GM19023 (cell line): Measurements from ENCODE around the gene CD99.

ENCODE experiments used
- ATAC-seq: cut with Tn5 transposase; IDR thresholded peaks from one replicate; pipeline ENCODE4 v1.9.1; 2021; ENCODE audit warnings: mild to moderate bottlenecking, moderate library complexity; ENCODE audit not compliant: unreplicated experiment

The CD99 gene, protein sequence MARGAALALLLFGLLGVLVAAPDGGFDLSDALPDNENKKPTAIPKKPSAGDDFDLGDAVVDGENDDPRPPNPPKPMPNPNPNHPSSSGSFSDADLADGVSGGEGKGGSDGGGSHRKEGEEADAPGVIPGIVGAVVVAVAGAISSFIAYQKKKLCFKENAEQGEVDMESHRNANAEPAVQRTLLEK

DNA sequence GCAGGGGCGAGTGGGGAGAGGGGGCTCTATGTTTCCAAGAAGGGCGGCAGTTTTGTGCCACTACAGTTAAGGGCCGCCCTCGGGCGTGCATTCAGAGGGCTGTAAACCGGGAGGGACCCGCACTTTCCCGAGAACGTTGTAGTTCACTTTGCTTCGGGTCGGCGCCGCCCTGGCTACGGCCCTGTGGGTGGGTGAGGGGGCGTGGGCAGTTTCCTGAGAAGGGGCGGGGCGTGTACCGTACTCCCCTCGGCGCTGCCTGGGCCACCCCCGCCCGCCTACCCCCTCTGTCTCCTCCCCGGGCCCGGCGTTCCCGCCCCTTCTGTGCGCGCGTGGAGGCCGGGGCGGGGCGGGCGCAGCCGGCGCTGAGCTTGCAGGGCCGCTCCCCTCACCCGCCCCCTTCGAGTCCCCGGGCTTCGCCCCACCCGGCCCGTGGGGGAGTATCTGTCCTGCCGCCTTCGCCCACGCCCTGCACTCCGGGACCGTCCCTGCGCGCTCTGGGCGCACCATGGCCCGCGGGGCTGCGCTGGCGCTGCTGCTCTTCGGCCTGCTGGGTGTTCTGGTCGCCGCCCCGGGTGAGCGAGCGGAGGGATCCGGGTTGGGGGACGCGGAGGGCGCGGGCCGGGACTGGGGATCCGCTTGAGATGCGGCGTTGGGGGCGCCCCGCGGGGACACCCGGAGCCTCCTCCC, at the start of gene CD99:
Gene CD99, plus strand, starts transcription at position 440 of the 687 bp plus-strand sequence. Its CDS starts 66 bp downstream, at position 506.
- ATAC-seq: peak; percentile 92

DNA sequence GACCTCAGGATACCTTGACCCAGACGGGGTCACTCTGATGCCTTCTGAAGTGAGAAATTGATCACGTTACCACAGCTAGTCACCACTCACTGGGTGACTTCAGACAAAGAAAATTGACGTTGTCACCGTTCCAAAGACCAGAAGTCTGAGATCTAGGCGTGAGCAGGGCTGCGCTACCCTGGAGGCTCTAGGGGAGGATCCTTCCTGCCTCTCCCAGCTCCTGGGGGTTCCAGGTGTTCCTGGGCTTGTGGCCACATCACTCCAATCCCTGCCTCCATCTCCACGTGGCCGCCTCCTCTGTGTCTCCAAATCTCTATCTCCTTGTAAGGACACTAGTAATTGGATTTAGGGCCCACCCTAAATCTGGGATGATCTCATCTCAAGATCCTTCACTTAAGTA, 48.9 kb upstream of the CD99 start:
- no peak for ATAC-seq

DNA sequence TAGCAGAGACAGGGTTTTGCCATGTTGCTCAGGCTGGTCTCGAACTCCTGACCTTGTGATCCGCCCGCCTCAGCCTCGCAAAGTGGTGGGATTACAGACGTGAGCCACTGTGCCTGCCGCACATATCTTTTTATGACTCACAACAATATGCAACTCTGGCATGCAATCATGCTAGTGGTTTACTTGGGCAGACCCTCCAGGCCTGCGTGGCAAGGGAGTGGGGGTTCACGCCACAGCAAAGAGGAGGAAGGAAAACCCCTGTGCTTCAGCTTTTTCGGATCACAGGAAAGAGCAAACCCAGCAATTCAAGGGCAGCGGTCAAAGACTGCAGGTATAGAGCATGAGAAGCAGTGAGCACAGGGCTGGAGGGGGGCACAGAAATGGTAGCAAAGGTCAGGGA, 48.3 kb upstream of the CD99 start:
- ATAC-seq: no peak

DNA sequence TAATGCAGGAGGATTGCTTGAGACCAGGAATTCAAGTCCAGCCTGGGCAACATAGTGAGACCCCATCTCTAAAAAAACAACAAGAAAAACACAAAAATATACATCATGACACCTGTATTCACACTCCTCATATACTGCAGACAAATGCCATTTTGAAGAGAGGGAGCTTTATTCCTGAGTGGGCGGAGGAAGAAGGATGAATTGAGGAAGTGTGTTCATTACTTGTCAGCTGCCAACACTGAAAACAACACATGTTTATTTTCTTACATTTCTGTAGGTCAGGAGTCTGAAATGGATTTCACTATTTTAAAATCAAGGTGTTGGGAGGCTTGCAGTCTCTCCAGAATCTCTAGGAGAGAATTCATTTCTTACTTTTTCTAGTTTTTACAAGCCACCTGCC, 47.2 kb upstream of the CD99 start:
- no peak for ATAC-seq

DNA sequence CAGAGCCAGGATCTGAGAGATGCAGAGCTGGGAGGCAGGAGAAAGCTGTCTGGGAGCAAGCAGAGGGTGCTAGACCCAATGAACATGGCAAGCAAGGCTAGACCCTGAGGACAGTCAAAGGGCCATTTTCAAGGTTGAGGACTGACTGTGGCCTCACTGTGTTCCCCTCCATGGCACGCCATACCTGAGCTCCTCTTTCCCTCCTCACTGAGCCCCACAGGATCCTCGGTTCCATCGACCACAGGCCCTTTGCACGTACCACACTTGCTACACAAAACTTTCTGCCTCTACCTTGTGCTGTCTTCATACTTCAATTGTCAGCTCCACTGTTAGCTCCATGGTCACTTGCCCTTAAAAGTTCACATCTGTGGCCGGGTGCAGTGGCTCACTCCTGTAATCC, 45.5 kb upstream of the CD99 start:
- no peak for ATAC-seq

DNA sequence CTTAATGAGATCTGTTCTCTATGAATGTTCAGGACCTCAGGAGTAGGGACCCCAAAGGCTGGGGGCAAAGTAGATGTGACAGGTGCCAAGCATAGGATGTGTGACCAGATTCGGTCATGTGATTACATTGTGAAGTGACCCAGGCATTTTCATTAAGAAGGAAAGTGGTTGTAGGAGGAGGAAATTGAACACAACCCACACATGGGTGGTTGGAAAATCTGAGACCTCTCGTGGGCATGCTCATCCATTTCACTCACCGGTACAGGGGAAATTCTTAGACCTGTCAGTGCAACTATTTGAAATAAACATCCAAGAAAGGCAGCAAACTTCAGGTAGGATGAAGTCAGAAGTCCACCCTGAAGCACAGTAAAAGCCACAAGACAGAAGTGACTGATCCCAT, 43.5 kb upstream of the CD99 start:
- ATAC-seq: no peak

DNA sequence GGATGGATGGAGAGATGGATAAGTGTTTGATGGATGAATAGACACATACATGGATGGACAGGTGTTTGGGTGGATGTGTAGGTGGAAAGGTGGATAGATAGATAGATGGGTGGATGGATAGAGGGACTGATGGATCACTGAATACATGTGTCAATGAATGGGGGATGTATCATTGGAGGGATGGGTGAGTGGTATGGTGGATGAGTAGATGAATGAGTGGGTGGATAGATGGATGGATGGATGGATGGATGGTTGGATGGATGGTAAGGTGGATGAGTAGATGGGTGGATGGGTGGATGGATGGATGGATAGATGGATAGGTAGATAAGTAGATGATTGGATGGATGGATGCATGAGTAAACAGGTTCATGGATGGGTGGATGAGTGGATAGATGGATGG, 41.1 kb upstream of the CD99 start:
- ATAC-seq: no peak

DNA sequence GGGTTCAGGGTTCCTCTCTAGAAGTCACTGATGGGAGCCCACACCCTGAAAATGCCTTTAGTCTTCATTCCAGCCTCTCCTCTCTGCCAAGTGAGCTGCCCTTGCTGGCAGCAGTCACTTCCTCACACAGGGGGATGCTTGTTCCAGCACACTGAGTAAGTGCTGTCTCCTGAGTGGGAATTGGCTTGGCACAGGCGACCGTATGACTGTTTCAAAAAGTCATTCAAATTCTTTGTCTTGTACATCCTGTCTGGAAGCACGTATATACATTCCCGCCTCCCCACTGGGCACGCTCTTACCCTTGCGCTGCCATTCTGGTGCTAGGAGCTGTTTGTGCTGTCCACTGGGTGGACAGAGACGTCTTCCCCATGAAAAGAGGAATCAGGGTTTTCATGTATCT, 40.2 kb upstream of the CD99 start:
- ATAC-seq: no peak

DNA sequence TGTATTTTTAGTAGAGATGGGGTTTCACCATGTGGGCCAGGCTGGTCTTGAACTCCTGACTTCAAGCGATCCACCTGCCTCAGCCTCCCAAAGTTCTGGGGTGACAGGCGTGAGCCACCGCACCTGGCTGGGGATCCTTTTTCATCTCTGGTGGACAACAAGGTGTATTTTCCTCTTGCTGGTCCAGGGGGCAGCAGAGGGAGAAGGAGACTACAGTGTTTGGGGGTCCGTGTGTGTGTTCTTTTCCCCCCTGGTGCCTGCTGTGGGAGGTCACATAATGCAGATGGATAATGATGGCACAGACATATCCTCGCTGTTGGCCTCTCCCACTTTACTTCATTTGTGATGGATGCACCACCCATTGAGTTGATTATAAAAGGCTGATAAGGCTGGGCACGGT, 39.0 kb upstream of the CD99 start:
- no peak for ATAC-seq

DNA sequence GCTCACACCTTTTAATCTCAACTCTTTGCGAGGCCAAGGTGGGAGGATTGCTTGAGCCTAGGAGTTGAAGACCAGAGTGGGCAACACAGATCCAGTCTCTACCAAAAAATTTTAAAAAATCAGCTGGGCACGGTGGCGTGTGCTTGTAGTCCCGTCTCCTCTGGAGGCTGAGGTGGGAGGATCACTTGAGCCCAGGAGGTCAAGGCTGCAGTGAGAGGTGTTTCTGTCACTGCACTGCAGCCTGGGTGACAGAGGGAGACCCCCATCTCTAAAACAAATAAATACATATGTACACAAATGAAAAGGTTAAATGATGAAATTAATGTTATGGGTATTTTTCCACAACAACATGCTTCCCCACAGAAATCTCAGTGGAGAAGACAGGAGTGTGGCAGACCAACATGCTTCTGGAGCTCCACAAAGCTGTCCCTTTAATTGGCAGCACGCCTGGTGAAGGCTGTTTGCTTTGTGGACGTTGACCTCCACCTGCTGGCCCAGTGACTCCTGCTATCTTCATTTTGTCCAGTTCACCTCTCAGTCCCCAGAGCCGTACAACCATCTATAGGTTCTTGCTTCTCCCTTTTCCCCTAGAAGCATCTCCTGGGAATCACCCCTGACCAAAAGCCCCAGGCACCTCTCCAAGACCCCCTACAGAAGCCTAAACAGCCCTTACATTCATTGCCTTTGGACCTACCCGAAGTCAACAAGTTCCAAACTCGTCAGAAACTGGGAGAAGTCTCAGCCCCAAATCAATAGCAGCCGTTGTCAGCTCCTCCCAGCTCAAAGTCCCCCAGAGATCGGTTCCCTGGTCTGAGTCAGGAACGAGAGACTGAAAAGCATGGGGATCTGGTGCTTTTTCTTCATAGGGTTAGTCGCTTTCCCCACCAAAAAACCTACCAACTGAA, 36.4 kb upstream of the CD99 start:
- ATAC-seq: no peak

DNA sequence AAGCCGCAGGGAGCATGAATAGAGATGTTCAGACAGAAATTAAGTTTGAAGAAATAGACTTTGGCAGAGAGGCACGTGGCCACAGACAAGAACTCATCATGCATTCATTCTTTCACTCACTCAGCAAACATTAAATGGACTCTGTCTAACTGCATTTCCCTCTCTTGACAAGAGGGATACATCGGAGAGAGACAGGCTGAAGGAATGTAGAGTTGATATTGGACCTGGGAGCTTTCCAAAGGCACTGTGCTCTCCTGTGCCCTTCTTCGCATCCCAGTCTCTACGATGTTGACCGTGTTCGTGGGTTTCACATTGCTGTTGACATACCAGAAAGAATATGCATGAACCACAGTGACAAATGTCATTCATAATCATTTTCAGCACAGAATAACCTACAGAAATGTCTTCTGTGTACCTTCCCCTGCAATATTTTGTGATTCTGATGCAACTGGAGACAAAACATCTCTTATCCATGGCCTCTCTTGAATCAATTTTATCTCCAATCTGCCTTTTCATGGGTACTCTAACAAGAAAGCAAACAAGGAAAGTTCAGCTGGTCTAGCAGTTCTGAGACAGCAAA, 34.7 kb upstream of the CD99 start:
- ATAC-seq: no peak

DNA sequence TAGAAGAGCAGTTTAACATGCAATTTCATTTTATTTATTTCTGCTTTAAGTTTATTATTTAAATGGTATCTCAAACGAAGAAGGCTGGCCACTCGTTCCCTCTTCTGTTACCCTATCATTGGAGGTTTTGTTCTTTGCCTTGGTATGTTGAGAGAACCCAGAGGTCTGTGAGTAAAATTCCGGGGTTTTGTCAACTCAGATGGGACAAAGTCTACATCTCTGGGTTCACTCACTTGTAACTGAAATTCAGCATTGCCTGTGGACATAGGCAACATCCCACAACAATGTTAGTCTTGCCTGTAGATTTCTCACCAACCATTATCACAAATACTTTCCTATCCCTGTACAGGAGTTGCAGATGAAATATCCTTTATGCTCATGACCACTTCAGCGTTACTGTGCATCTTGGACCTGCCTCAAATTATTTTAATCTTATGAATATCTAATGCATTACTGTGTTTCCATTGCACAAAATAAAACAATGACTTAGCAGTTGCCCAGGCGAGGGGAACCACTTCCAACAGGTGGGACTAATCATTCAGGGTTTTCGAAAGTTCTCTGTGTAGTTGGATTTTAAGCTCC, 33.5 kb upstream of the CD99 start:
- no peak for ATAC-seq

DNA sequence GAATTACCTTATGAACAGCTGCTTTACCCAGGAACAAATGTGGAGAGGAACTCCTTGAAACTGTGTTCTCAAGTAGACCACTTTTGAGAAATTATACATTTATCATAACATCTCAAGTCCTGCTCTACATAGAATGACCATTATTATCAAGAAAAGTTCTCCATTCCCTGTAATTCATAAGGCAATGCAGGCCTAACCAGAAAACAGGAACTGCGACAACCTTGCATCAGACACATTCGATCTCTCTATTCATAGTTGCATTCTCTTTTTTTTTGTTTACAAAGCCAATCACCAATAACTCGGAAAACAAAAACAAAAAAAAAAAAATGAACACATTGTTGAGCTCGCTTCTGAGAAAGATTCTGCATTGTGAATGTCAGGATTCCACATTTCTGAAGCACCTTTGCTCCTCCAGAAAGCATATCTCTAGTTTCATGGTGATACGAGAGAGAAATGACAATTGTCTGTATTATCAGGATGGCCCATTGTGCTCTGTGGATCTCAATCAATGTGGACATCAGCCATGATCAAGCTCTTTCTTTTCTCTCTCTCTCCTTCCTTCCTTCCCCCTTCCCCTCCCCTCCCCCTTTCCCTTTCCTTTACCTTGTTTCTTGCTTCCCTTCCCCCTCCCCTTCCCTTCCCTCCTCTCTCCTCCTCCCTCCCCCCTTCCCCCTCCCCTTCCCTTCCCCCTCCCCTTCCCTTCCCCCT, 32.4 kb upstream of the CD99 start:
- no peak for ATAC-seq

DNA sequence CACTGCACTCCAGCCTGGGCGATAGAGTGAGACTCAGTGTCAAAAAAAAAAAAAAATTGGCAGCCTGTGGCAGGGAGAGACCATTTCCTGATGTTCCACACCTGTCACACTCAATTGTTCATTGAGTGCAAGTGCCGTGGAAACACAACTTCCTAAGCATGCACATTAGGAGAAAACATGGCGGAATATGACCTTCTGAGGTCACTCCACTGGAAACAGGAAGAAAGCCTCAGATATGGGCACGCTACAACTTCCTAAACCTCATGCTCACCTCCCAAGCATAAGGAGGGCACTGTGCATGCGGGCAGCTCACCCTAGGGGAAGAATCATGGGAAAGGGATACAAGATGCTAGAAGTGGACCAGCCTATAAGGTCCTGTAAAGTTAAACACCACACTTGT, 28.5 kb upstream of the CD99 start:
- no peak for ATAC-seq

DNA sequence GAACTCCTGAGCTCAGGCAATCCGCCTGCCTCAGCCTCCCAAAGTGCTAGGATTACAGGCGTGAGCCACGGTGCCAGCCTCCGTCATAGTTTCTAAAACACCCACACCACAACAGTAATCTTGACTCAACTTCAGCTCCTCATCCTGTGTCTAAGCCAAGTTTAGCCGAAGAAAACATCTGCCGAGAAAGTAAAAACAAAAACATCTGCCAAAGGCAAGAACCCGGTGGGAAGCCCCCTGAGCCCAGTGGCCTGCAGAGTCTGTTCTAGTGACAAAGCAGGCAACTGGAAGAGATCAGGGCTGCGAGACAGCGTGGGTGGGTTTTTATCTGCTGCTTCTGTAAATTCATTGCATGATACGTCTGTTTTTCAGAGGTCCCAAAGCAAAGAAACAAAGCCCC, 26.6 kb upstream of the CD99 start:
- no peak for ATAC-seq

DNA sequence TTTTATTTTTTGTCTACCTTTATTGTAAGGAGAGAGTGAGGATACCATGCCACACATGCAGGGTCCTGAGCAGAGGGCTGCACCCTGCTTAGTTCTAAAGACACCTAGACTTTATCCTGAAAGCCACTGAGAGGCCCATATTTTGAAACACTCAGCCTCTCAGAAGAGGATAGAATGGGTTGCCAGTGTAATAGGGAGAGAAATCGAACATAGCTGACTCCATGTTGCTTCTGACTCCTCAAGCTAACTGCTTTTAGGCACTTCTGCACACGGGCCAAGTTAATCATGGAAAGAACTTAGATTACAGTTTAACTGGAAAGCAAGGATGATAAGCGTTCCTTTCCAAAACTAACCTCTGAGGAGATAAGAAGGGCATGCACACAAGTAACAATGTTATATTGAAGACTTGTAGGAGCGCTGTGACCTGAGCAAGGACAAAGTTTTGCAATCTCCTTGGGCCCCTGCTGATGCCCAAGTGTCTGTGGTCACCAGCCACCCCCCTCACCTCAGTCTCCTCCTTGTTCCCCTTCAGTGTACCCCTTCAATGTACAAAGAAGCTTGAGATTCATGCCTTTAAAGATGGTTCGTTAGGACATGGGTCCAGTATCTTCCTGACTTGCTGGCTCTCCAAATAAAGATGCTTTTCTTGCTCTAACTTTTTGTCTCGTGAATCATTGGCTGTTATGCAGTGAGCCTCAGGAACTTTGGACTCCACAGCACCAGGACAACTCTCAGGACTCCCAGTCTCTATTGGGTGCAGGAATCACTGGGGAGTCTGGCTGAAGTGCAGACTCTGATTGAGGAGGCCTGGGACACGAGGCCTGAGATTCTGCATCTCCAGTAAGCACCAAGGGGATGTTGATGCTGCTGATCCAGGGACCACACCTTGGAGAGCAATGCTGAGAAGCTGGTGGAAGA, 25.4 kb upstream of the CD99 start:
- no peak for ATAC-seq

DNA sequence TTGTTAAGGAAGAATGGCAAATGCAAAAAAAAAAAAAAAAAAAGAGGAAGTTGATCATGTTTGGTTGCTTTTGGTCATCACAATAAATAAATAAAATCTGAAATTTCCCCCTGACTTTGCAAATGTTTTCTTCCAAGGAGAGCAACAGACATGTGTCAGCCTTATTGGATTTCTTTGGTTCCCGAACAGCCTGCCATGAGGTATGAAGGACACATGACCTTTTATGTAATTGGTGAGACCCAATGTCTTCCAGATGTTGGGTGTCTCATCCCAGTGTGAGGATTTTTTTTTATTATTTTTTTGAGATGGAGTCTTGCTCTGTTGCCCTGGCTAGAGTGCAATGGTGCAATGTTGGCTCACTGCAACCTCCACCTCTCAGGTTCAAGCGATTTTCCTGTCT, 24.6 kb upstream of the CD99 start:
- ATAC-seq: no peak

DNA sequence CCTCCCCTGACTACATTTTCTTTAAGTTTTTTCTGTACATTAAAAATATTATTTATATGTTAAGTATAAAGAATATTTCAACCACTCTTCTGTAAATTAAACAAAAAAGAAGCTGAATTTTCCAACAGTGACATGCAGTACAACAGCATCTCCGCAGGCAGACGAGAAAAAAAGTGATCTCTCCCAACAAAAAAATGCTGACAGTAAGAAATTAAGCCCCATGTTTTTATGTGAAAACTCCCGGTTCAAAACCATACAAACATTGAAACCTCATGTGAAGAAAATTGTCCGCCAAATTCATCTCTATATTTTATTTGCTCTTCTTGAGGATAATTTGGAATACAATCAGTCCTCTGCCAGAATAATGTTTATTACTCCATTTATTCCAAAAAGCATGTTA, 20.1 kb upstream of the CD99 start:
- no peak for ATAC-seq

DNA sequence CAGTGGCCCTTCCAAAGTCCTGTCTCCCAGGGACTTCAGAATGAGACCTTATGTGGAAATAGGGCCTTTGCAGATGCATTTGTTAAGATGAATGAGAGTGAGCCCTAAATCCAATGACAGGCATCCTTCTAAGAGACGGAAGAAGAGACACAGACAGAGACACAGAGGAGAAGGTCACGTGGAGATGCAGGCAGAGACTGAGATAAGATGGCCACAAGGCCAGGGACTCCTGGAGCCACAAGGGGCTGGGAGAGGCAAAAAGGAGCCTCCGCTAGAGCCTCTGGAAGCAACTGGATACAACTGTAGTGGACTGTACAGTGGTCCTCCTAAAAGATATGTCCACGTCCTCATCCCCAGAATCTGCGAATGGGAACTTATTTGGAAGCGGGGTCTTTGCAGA, 19.0 kb upstream of the CD99 start:
- no peak for ATAC-seq

DNA sequence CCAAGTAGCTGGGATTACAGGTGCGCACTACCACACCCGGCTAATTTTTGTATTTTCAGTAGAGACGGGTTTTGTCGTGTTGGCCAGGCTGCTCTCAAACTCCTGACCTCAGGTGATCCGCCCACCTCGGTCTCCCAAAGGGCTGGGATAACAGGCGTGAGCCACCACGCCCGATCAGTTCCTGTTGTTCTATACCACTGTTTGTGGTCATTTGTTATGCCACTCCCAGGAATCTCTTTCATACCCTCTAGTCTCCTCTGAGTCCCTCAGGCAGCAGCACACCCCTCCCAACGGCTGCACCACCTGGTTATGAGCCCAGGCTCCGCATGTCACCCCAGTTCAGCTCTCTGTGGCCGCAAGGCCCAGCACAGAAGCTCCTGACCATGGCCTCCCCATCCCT, 17.5 kb upstream of the CD99 start:
- ATAC-seq: no peak
